SK-MEL-5 (cell line): ENCODE results near the gene ZNF592. TPM values are rescaled to one million over a fixed set of nuclear protein-coding genes. Genes with fewer than 3 reads are reported as not detected.

Experiments used
- small RNA-seq, 2 experiments: library from RNA; depleted of rRNA; stranded (forward); fragments of <200 nt; gene quantifications; one replicate each; pipeline ENCODE3, GENCODE V24; 2014
- total RNA-seq: library from RNA; depleted of rRNA; stranded (reverse); fragments of >200 nt; shearing (Covaris generic); gene quantifications from 2 replicates; pipeline ENCODE4 v1.2.3, GENCODE V29; 2014; rRNA removed

The ZNF592 gene
- total RNA-seq, 1 experiment from 2014 or later, result 4.5 TPM

Small RNA genes within 50 kb of the gene (small RNA-seq; reads per million reads assigned to genes)
- gene RF00402, result 0 reads per million in 2 experiments

Other genes starting within 250 kb of the ZNF592 start
- 17.4 and 19.9 TPM in 2 replicates for gene ZSCAN2, start 147.6 kb upstream of the ZNF592 start, total RNA-seq
- 31.5 and 32.0 TPM in 2 replicates for gene WDR73, start 94.3 kb upstream of the ZNF592 start, total RNA-seq
- 2.5 and 5.4 TPM in 2 replicates for gene NMB, start 90.4 kb upstream of the ZNF592 start, total RNA-seq
- gene SEC11A, start 32.5 kb upstream of the ZNF592 start, total RNA-seq, result 276 and 279 TPM in 2 replicates
- 0.03 TPM in 2 replicates for gene ALPK3, start 68.8 kb downstream of the ZNF592 start, total RNA-seq
- not detected in 2 replicates for gene SLC28A1, start 136.1 kb downstream of the ZNF592 start, total RNA-seq
- 24.0 and 25.9 TPM in 2 replicates for gene PDE8A, start 233.3 kb downstream of the ZNF592 start, total RNA-seq